ENCODE data around the gene NAB2.

Gene NAB2

GRCh38 chr12:57130941-57131340, 42.0 kb downstream of the NAB2 start:
- no peak for DNase-seq (ENCODE audit: insufficient read length, low spot score)
- FAIRE-seq, result no peak

GRCh38 chr12:57131896-57132744, 43.2 kb downstream of the NAB2 start:
- no peak for FAIRE-seq

GRCh38 chr12:57133013-57133569, 44.2 kb downstream of the NAB2 start:
- DNase-seq (ENCODE audit: insufficient read length, low spot score) (no peak), FAIRE-seq (no peak)

More at GRCh38 chr12:57131896-57132744, 43.2 kb downstream of the NAB2 start:
- no peak for DNase-seq (ENCODE audit: insufficient read length, low spot score)

GRCh38 chr12:57133916-57134315, 45.0 kb downstream of the NAB2 start:
- DNase-seq (ENCODE audit: insufficient read length, low spot score), result no peak
- FAIRE-seq, result no peak

- DNase-seq (ENCODE audit: insufficient read length, low spot score) (no peak), FAIRE-seq (no peak)
These were observed 46.0 kb downstream of the NAB2 start for GRCh38 chr12:57134949-57135348.

GRCh38 chr12:57135527-57136326, 46.8 kb downstream of the NAB2 start:
- DNase-seq (ENCODE audit: insufficient read length, low spot score), result no peak
- FAIRE-seq, result no peak

GRCh38 chr12:57138526-57139272, 49.8 kb downstream of the NAB2 start:
- FAIRE-seq (no peak), DNase-seq (ENCODE audit: insufficient read length, low spot score) (no peak)

- DNase-seq (ENCODE audit: insufficient read length, low spot score) (no peak), FAIRE-seq (no peak)
These were observed 51.1 kb downstream of the NAB2 start for GRCh38 chr12:57139796-57140649.

GRCh38 chr12:57141249-57141648, 52.3 kb downstream of the NAB2 start:
- DNase-seq (ENCODE audit: insufficient read length, low spot score) (no peak), FAIRE-seq (no peak)

- FAIRE-seq (no peak), DNase-seq (ENCODE audit: insufficient read length, low spot score) (no peak)
These were observed 53.2 kb downstream of the NAB2 start for GRCh38 chr12:57142121-57142520.

GRCh38 chr12:57142727-57143126, 53.8 kb downstream of the NAB2 start:
- FAIRE-seq (no peak), DNase-seq (ENCODE audit: insufficient read length, low spot score) (no peak)

GRCh38 chr12:57143454-57143853, 54.5 kb downstream of the NAB2 start:
- DNase-seq (ENCODE audit: insufficient read length, low spot score) (no peak), FAIRE-seq (no peak)
